GM19395 (cell line): ENCODE measurements around the gene ZNF776.
"Not testable (repeated sequence)": the region's sequence is repeated elsewhere in the genome, so short reads cannot be mapped to it uniquely, and the experiment has no call there.

ENCODE experiments used
- ATAC-seq: cut with Tn5 transposase; IDR thresholded peaks from one replicate; pipeline ENCODE4 v1.9.1; 2021; ENCODE audit warnings: mild to moderate bottlenecking, moderate library complexity; ENCODE audit not compliant: unreplicated experiment

The ZNF776 gene

GRCh38 chr19:57776764-57777296 lies 30.2 kb downstream of the ZNF776 start:
- no peak for ATAC-seq

GRCh38 chr19:57778336-57778735 lies 31.7 kb downstream of the ZNF776 start:
- ATAC-seq: no peak

- ATAC-seq: no peak
These were observed 32.7 kb downstream of the ZNF776 start for GRCh38 chr19:57779220-57779845.

- ATAC-seq: no peak
These were observed 39.7 kb downstream of the ZNF776 start for GRCh38 chr19:57786286-57786685.

- no peak for ATAC-seq
These were observed 40.3 kb downstream of the ZNF776 start for GRCh38 chr19:57786906-57787305.

- ATAC-seq: no peak
These were observed 41.6 kb downstream of the ZNF776 start for GRCh38 chr19:57788114-57788692.

- ATAC-seq: no peak
These were observed 42.7 kb downstream of the ZNF776 start for GRCh38 chr19:57789288-57789687.

- ATAC-seq: not testable (repeated sequence)
These were observed 50.0 kb downstream of the ZNF776 start for GRCh38 chr19:57796580-57796979.

GRCh38 chr19:57800696-57801095 lies 54.1 kb downstream of the ZNF776 start:
- ATAC-seq: no peak

- ATAC-seq: peak; percentile 50
These were observed 55.7 kb downstream of the ZNF776 start for GRCh38 chr19:57802269-57802668.

GRCh38 chr19:57803265-57803593 lies 56.6 kb downstream of the ZNF776 start:
- ATAC-seq: no peak

- ATAC-seq: no peak
These were observed 57.1 kb downstream of the ZNF776 start for GRCh38 chr19:57803594-57804325.

- ATAC-seq: no peak
These were observed 60.9 kb downstream of the ZNF776 start for GRCh38 chr19:57807541-57807940.
